GM19455 (cell line): ENCODE results near the gene SLC35A2.
A peak's percentile ranks its signal among the peaks of the same experiment; 100 is the strongest.
"Not testable (repeated sequence)": the region's sequence is repeated elsewhere in the genome, so short reads cannot be mapped to it uniquely, and the experiment has no call there.

Experiments used
- ATAC-seq: cut with Tn5 transposase; IDR thresholded peaks from one replicate; pipeline ENCODE4 v1.9.1; 2021; ENCODE audit not compliant: unreplicated experiment

SLC35A2 gene

DNA sequence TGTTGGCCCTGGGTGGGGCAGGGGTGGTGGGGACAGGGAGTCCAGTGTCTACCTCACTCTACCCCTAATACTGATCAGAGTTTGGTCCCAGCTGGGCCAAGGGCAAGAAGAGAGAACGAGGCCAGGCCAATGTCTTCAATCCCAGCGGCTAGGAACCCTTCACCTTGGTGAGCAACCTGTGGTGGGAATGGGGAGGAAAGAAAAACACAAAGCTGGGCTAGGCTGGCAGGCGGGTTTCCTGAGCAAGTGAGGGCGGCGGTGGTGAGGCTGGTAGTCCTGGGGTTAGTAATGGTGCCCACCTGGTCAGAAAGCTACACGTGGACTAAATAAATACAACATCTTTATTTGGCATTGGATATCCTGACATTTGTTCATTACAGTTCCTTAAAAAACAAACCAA lies 8.2 kb downstream of the SLC35A2 start:
- no peak for ATAC-seq

GRCh38 chrX:48902776-48903175 lies 8.7 kb downstream of the SLC35A2 start:
- no peak for ATAC-seq

DNA sequence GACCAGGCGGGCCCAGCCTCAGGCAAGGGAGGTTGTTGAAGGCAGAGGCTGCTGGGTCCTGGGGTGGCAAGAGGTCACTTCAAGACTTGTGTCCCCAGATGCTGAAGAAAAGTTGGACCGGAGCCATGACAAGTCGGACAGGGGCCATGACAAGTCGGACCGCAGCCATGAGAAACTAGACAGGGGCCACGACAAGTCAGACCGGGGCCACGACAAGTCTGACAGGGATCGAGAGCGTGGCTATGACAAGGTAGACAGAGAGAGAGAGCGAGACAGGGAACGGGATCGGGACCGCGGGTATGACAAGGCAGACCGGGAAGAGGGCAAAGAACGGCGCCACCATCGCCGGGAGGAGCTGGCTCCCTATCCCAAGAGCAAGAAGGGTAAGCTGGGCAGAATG lies 9.3 kb downstream of the SLC35A2 start:
- ATAC-seq = no peak

DNA sequence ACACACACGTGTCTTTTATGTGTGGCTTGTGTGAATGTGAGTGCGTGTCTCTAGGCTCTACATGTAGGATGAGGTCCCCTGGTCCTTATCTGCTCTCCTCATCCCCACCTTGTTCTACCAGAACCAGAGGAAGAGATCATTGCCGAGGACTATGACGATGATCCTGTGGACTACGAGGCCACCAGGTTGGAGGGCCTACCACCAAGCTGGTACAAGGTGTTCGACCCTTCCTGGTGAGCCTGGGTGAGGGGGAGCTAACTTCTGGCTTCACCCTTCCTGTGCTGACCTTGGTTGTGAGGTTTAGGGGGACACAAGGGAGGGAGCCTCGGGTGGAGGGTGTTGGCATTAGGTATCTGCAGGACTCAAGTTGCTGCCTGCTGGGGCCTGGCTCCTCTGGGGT lies 10.4 kb downstream of the SLC35A2 start:
- no peak for ATAC-seq

GRCh38 chrX:48899078-48899410 lies 12.4 kb downstream of the SLC35A2 start:
- ATAC-seq = no peak

DNA sequence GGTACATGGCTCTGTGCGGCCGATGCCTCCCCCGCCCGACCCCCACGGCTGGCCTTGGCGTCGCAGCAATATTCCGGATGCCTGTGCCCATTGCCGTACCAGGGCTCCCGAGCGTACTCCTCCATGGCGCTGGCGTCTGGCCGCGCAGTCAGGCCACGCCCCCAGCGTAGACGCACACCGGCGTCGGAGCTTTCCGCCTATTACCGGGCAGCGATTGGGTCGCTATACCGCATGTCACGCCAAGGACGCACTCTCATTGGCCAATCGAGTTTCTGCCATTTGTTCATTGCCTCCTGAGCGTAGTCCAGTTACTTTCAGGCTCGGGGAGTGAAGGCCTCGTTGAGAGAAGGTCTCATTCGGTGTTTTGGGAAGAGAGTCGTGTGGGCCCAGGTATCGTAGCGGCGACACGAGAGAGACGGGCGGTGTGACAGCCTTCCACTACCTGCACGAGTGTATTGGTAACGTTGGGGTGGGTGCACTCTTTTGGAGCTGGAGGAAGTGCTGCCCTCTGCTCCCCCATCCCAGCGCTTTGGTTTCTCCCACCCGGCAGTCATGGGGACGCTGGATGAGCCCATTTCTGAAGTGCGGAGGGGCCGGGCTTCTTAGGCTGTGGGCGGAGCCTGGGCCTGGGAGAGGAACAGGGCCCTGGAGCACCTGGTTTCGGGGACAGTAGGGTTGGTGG lies 13.7 kb downstream of the SLC35A2 start, which contains the start of the genes PQBP1 and TIMM17B:
TSS of gene PQBP1 (plus strand) at position 306 of the 682 bp plus-strand sequence. CDS start 580 bp downstream, outside the sequence.
TSS of gene TIMM17B (minus strand) at position 144 of the 682 bp plus-strand sequence. CDS start at position 125, 19 bp downstream.
- ATAC-seq = peak; percentile 87

DNA sequence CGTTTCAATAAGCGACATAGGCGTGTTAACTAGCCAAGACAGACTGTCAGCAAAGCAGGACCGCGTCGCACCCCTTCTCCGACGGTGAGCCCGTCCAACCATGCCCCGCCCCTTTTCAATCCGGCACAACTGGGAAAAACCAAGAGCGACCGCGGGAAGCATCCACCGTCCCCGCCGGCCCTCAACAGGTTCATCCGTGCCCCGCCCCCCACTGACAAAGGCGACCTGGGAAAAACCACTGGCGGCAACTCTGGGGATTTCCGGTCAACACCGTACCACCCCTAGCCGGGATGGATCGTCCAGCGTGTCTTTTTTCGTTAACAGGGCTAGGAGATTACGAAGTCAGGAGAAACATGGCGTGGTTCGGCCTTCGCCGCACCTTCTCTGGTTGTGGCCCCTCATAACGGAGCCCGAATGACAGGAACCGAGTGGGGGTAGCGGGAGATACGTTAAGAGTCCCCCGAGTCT lies 14.3 kb downstream of the SLC35A2 start:
- no peak for ATAC-seq

- no peak for ATAC-seq
Measured at GRCh38 chrX:48896611-48897011, 14.8 kb downstream of the SLC35A2 start.

DNA sequence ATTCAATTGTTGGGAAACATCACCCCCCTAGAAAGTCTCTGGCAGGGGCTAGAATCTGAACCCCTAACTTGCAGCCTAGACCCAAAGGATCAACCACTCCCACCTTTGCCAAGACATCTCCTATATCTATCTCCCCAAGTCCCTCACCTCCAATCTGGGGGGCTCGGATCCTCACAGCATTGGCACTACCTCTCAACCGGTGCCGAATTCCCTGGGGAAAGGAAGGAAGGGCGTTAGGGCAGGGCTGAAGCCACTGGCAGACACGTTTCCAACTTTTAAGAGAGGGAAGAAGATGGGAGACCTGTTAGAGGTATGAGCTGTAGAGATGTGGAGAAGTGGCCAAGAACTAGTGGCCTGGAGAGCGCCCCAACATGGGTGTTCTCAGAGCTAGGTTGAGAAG lies 16.6 kb downstream of the SLC35A2 start:
- ATAC-seq = no peak

GRCh38 chrX:48893556-48894348 lies 17.7 kb downstream of the SLC35A2 start:
- no peak for ATAC-seq

- ATAC-seq = no peak
Measured at GRCh38 chrX:48892896-48893295, 18.6 kb downstream of the SLC35A2 start.

- ATAC-seq = peak; percentile 81
Measured at GRCh38 chrX:48891402-48892288, 19.8 kb downstream of the SLC35A2 start.

DNA sequence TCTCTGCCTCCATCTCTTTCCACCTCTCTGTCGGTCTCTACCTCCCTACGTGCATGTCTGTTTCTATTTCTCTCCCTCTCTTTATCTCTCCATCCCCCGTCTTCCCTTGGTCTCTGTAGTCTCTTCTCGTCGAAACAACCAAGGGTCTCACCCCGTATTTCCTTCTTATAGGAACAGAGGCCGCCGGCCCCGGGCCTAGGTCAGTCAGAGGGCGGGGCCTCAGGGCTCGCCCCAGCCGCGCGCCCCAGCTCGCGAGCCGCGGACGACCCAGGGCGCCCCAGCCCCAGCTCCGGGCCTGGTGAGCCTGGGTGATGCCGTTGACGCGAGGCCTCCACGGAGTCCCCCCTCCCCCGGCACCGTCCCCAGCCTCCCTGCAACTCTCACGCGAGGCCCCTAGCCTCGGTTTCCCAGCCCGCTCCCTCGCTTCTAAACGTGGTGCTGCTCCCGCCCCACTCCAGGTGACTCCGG lies 20.5 kb downstream of the SLC35A2 start:
- peak; percentile 49 for ATAC-seq

DNA sequence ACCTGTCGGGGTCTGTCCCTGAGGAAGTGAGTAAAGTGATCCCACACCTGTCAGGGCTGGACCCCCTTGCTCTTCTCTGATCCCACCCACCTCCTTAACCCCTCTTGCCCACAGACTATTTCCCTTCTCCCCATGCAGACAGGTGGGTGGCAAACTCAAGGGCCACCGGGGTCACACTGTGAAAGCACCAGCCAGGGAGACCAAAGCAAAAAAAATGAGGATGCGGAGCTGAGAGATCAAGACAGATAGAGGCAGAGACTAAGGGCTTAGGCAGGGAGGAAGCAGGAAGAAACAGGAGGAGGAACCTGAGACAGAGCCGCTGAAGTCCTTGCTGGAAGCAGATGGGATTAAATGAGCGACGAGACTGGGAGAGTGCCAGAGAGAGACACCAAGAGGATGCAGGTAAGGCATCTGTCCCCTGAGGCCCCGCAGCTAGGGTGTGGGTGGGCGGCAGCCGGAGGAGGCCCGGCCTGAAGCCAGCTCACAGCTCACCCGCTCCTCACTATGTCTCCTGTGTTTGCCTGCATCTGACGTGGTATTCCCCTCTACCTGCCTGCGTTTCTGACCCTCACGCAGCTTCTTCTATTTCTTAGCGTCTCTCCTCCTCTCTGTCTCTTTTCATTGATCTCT lies 21.0 kb downstream of the SLC35A2 start:
- ATAC-seq = no peak

- ATAC-seq = not testable (repeated sequence)
Measured at GRCh38 chrX:48886586-48886985, 24.9 kb downstream of the SLC35A2 start.

- no peak for ATAC-seq
Measured at GRCh38 chrX:48883729-48884128, 27.7 kb downstream of the SLC35A2 start.

DNA sequence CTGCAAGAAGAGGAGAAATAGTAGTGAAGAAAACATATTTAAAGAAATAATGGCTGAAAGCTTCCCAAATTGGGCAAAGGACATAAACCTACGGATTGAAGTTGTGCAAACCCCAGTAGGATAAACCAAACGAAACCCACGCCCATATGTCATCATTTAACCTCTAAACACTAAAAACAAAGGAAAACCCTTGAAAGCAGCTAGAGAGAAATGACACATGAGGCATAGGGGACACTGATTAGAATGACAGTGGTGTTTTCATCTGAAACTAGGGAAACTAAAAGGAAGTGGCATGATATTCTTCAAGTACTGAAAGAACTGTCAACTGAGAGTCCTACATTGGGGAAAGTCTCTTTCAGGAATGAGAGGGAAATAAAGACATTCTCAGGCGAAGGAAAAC lies 34.5 kb downstream of the SLC35A2 start:
- ATAC-seq = not testable (repeated sequence)

DNA sequence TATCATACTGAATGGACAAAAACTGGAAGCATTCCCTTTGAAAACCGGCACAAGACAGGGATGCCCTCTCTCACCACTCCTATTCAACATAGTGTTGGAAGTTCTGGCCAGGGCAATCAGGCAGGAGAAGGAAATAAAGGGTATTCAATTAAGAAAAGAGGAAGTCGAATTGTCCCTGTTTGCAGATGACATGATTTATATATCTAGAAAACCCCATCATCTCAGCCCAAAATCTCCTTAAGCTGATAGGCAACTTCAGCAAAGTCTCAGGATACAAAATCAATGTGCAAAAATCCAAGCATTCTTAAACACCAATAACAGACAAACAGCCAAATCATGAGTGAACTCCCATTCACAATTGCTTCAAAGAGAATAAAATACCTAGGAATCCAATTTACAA lies 39.4 kb downstream of the SLC35A2 start:
- ATAC-seq = not testable (repeated sequence)

DNA sequence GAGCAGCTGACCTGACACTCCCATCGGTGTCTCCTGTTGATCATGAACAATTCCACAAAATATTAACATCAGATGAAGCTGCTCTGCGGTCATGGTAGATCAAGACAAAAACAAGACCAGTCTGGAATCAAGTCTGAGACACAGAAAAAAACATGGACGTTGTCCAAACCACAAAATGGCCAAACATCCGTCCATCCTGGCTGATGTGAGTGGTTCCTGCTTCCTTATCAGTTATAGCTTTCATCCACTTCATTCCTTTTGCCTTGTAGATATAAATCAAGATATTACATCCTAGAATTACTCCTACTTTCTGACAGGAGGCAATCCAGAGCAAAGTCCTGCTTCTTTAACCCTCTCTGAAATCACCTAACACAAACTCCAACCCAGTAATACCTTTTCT lies 47.2 kb downstream of the SLC35A2 start:
- ATAC-seq = no peak

DNA sequence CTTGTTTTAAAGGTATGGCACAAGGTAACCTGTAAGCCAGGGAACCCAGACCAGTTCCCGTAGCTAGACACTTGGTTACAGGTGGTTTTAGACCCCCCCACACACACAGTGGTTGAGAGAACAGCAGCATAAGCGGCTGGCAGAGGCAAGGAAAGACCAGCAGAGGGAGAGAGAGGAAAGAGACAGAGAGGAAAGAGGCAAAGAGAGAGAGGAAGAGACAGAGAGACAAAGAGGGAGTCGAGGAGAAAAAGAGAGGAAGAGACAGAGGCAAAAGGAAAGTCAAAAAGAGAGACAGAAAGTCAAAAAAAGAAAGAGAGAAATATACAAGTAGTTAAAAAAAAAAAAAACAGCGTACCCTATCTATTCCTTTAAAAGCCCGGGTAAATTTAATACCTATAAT lies 56.5 kb downstream of the SLC35A2 start:
- no peak for ATAC-seq
